ENCODE data around the gene SMIM1.
"Not testable (repeated sequence)": the region's sequence is repeated elsewhere in the genome, so short reads cannot be mapped to it uniquely, and the experiment has no call there.

SMIM1 gene, protein sequence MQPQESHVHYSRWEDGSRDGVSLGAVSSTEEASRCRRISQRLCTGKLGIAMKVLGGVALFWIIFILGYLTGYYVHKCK

DNA sequence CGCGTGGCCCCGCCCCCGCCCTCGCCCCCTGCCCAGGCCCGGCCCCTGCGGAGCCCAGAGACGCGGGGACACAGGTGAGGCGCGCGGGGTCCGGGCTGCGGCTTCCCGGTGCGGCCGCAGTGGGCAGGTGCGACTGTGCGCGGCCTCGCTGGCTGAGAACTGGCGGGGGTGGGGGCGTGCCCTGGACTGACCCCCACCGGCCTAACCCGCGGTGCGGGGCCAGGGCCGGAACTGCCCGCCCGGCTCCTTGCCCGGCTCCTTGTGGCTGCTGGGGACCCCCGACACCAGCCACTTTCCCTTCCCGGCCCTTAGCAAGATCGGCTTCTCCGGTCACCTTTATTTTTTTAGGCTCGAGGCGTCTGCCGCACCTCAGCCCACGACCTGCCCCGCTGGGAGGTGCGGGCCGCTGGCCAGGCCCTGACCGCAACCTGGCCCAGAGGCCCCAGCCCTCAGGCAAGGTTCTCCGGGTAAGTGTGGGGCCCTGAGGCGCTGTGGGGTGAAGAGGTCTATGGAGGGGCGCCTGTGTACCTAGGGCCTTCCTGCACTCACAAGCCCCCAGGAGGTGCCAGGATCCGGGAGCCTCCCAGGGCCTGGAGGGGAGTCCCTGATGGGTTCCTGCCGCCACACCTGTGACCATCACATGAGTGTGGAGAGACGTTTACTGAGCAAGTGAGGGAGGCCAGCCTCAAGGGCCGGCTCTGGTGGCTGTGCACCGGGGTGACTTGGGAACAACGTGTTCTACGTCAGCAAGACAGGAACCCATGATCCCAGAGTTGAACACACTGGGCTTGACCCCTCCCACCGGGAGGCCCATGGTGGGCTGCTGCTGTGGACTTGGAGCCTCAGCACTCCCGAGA, at the start of gene SMIM1:
Gene SMIM1 (plus strand): TSS at position 35 of the 857 bp plus-strand sequence. CDS start 2,625 bp downstream, outside the sequence.
- Mint-ChIP-seq H3K9me3 (no peaks in the 10 kb centered on the region), H3K27me3 (no peaks in the 10 kb centered on the region), H3K4me3 (peak within 1 kb of the TSS; percentile 72), H3K27ac (peak within 1 kb of the TSS; percentile 60), H3K36me3 (ENCODE audit: low read depth) (no peaks in the 10 kb centered on the region), H3K4me1 (peaks cover 19% of the 10 kb centered on the region)
- no peak for DNase-seq
- ATAC-seq = peak; percentile 4

DNA sequence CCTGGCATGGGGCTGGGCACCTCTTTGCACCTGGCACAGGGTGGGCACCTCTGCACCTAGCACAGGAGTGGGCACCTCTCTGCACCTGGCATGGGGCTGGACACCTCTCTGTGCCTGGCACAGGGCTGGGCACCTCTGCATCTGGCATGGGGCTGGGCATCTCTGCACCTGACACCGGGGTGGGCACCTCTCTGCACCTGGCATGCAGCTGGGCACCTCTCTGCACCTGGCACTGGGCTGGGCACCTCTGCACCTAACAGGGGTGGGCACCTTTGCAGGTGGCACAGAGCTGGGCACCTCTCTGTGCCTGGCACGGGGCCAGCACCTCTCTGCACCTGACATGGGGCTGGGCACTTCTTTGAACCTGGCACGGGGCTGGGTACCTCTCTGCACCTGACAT, 49.7 kb upstream of the SMIM1 start:
- no peaks in the 10 kb centered on the region for H3K27me3 Mint-ChIP-seq
- H3K4me3 Mint-ChIP-seq = no peak overlapping the region
- no peaks in the 10 kb centered on the region for H3K9me3 Mint-ChIP-seq
- no peak for DNase-seq
- no peaks in the 10 kb centered on the region for H3K4me1 Mint-ChIP-seq
- no peak for ATAC-seq
- H3K27ac Mint-ChIP-seq = no peak overlapping the region
- no peaks in the 10 kb centered on the region for H3K36me3 Mint-ChIP-seq (ENCODE audit: low read depth)

DNA sequence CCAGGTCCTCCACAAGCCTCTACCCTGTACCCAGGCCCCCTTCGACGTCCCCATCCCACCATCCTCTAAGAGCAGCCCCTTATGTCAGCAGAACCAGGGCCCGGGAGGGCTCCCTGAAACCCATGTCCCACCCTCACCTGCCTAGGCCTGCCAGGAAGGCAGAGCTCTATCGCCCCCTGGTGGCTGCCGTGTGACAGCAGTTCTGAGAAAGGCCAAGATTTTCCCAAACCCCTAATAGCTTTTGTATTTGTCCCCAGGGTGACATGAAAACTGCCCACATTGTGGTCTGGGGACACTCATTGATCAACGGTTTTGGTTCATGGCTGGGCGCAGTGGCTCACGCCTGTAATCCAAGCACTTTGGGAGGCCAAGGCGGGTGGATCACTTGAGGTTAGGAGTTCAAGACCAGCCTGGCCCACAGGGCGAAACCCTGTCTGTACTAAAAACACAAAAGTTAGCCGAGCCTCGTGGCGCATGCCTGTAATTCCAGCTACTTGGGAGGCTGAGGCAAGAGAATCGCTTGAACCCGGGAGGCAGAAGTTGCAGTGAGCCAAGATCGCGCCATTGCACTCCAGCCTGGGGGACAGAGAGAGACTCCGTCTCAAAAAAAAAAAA, 48.0 kb upstream of the SMIM1 start:
- not testable (repeated sequence) for H3K9me3 Mint-ChIP-seq, H3K4me3 Mint-ChIP-seq, H3K27me3 Mint-ChIP-seq

DNA sequence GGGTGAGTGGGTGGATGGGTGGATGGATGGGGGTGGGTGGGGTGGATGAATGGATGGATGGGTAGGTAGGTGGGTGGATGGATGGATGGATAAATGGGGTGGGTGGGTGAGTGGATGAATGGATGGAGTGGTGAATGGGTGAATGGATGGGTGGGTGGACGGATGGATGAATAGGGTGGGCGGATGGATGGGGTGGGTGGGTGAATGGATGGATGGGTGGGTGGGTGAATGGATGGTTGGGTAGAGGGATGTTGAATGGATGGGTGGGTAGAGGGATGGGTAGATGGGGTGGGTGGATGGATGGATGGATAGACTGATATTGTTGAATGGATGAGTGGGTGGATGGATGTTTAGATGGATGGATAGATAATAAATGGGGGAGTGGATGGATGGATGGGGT, 47.2 kb upstream of the SMIM1 start:
- DNase-seq (no peak), ATAC-seq (no peak)
- Mint-ChIP-seq H3K9me3 (no peaks in the 10 kb centered on the region), H3K4me1 (no peaks in the 10 kb centered on the region), H3K4me3 (no peak overlapping the region), H3K36me3 (ENCODE audit: low read depth) (no peaks in the 10 kb centered on the region), H3K27ac (no peak overlapping the region), H3K27me3 (no peaks in the 10 kb centered on the region)

More for the DNA sequence above, 48.0 kb upstream of the SMIM1 start:
- peak; percentile 34 for ATAC-seq
- H3K4me1 Mint-ChIP-seq; H3K36me3 Mint-ChIP-seq (ENCODE audit: low read depth); H3K27ac Mint-ChIP-seq: not testable (repeated sequence)
- DNase-seq = peak; percentile 86

DNA sequence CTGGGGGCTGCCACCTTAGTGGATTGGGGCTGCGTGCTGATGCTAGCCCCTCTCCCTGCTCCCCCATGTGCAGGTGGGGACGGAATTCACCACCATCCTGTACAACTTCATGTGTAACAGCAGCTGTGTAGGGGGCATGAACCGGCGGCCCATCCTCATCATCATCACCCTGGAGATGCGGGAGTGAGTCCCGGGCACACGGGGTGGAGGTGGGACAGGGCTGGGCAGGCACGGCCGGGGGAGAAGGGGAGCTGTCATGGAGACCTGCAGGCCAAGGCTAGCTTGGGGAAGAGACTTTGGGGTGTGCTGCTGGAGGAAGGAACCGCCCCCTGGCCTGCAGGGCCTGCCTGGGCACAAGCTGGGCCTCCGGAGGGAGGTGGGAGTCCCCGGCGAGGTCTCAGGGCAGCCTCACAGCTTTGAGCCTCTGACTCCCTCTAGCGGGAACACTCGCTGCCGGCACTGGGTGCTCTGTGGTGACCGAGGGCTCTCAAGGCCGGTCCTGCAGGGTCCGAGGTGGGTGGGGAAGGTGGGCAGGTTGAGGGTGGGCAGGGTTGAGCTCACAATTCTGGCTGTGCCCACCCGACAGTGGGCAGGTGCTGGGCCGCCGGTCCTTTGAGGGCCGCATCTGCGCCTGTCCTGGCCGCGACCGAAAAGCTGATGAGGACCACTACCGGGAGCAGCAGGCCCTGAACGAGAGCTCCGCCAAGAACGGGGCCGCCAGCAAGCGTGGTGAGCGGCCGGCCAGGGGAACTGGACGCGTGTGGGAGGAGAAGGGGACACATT, 45.3 kb upstream of the SMIM1 start:
- H3K27me3 Mint-ChIP-seq = no peaks in the 10 kb centered on the region
- DNase-seq (peak; percentile 19), ATAC-seq (peak; percentile 38)
- no peak overlapping the region for H3K4me3 Mint-ChIP-seq
- H3K36me3 Mint-ChIP-seq (ENCODE audit: low read depth) = no peaks in the 10 kb centered on the region
- H3K27ac Mint-ChIP-seq = no peak overlapping the region
- H3K9me3 Mint-ChIP-seq = no peaks in the 10 kb centered on the region
- no peaks in the 10 kb centered on the region for H3K4me1 Mint-ChIP-seq

DNA sequence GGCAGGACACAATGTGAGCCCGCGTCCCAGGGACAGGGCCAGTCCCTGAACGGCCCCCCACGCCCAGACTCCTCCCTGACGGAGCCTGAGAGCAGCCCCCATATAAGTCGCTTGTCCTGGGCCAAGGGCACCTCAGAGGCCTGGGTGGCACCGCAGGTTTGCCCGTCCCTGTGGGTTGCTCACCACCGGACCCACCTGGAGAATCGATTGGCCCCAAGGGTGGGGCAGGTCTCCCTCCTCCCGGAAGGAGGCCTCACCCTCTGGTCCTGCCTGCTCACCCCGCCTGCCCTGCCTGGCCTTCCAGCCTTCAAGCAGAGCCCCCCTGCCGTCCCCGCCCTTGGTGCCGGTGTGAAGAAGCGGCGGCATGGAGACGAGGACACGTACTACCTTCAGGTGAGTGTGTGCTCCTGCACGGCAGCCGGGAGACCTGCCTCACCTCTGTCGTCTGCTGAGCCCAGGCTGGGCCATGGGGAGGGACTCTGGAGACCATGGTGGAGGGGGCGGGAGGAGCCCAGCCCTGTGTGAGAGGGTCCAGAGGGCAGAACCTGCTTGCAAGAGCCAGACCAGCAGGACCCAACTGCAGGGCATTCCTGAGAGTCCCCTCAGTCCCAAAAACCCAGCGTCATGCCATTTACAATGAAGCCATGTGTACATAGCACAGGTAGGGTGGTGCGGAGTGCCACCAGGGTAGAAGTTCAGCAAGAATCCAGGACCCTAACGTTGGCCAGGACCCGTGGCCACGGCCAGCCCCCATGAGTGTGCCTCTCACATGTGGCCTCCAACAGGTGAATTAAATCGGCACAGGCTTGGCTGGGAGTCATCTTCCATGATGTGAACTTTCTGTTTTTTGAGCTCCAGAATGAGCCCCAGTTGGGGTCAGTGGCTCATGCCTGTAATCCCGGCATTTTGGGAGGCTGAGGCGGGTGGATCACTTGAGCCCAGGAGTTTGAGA, 44.4 kb upstream of the SMIM1 start:
- Mint-ChIP-seq H3K9me3 (no peaks in the 10 kb centered on the region), H3K4me1 (no peaks in the 10 kb centered on the region), H3K36me3 (ENCODE audit: low read depth) (no peaks in the 10 kb centered on the region), H3K4me3 (no peak overlapping the region), H3K27me3 (no peaks in the 10 kb centered on the region), H3K27ac (no peak overlapping the region)
- no peak for ATAC-seq
- DNase-seq = no peak

DNA sequence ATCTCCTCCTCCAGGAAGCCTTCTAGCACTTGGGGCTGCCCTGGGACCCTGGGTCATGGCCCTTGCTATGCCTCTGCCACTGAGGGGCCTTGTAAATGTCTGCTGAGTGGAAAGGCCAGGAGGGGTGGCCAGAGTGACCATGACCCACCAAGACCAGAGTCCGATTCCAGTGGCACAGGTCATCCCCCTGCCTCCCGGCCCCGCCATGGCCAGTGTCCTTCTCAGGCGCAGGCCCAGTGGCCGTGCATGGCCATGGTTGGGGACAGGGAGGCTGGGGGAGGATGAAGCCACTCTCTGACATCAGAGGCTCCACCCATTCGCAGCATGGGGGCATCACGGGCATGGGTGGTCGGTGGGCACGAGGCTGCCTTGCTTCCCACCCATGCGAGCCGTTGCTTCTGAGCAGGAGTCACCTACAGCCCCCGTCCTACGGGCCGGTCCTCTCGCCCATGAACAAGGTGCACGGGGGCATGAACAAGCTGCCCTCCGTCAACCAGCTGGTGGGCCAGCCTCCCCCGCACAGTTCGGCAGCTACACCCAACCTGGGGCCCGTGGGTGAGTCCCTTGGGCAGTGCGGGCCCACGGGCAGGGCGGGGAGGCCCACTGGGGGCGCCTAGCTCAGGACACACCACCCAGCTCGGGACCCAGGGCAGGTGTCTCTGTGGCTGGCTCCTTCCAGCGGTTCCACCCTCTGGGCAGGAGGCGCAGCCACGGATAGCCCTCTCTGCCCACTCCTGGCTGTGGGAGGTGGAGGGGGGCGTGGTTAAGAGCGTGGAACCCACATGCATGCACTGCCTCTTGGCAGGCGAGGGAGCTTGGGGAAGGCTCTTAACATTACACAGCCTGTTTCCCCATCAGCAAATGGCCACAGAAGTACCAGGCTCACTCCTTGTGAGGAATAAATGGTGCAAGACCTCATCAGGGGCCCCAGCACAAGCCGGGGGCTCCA, 42.7 kb upstream of the SMIM1 start:
- Mint-ChIP-seq H3K27ac (no peak overlapping the region), H3K4me3 (no peak overlapping the region), H3K36me3 (ENCODE audit: low read depth) (no peaks in the 10 kb centered on the region), H3K9me3 (no peaks in the 10 kb centered on the region), H3K27me3 (no peaks in the 10 kb centered on the region), H3K4me1 (no peaks in the 10 kb centered on the region)
- DNase-seq (no peak), ATAC-seq (no peak)

DNA sequence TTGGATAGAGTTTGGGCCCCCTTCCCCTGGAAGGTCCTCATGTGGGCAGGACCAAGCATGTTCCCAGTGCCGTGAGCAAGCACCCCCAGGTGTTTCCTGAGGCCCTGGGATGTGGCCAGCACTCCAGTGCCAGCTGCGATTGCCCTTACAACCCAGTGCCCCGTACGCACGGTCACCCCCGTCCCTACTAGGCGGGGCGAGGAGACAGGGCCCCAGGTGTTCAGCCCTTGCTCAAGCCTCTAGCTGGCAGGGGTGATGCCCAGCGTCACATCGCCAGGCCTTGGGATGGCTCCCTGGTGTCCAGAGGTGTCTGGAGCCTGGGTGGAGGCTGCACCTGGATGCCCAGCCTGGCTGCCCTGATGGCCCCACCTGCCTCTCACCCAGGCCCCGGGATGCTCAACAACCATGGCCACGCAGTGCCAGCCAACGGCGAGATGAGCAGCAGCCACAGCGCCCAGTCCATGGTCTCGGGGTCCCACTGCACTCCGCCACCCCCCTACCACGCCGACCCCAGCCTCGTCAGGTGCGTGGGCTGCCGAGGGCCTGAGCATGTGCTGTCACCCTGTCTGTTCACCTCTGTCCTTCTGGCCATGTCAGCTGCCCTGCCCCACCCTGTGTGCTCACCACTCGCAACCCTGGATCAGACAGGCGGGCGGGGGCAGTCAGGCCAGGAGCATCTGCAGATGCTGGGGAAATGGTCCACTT, 41.9 kb upstream of the SMIM1 start:
- H3K27me3 Mint-ChIP-seq = no peaks in the 10 kb centered on the region
- H3K27ac Mint-ChIP-seq = no peak overlapping the region
- no peak overlapping the region for H3K4me3 Mint-ChIP-seq
- DNase-seq (no peak), ATAC-seq (no peak)
- no peaks in the 10 kb centered on the region for H3K9me3 Mint-ChIP-seq
- H3K36me3 Mint-ChIP-seq (ENCODE audit: low read depth) = no peaks in the 10 kb centered on the region
- H3K4me1 Mint-ChIP-seq = no peaks in the 10 kb centered on the region

DNA sequence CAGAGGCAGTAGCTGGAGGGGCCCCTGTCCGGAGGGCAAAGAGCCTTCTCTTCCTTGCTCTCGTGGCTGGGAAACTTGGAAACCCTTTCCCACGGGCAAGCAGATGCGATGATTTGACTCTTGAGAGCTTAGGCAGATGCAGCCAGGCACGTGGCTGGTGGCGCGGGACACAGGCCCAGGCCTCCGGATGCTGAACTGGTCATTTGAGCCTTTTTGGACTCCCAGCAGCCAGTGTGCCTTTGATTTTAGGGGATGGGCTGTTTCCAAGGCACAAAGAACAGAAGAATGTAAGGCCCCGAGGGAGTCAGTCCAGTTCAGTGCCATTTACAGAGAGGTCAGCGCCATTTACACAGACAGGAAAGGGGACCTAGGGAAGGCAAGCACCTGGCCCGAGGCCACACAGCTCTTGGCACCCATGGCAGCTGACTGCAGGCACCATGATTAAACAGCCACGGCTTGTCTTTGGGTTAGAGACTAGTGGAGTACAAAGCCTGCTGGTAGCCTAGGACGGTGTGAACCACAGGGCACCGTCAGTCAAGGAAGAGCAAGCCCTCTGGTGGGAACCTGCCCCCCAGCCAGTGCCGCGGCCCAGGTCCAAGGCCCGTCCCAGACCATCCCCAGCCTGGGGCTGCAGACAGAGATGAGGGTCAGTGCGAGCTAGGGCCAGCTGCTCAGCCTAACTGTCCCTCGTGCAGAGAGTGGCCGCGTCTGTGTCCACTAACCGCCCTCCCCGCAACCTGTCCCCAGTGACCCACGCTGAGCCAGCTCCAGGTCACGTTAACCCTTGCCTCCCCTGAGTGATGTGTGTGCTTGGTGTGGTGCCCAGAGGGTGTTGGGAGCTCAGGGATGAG, 40.7 kb upstream of the SMIM1 start:
- no peak overlapping the region for H3K4me3 Mint-ChIP-seq
- ATAC-seq = no peak
- no peak for DNase-seq
- H3K9me3 Mint-ChIP-seq = no peaks in the 10 kb centered on the region
- H3K27me3 Mint-ChIP-seq = no peaks in the 10 kb centered on the region
- H3K27ac Mint-ChIP-seq = no peak overlapping the region
- H3K4me1 Mint-ChIP-seq = no peaks in the 10 kb centered on the region
- H3K36me3 Mint-ChIP-seq (ENCODE audit: low read depth) = no peaks in the 10 kb centered on the region

DNA sequence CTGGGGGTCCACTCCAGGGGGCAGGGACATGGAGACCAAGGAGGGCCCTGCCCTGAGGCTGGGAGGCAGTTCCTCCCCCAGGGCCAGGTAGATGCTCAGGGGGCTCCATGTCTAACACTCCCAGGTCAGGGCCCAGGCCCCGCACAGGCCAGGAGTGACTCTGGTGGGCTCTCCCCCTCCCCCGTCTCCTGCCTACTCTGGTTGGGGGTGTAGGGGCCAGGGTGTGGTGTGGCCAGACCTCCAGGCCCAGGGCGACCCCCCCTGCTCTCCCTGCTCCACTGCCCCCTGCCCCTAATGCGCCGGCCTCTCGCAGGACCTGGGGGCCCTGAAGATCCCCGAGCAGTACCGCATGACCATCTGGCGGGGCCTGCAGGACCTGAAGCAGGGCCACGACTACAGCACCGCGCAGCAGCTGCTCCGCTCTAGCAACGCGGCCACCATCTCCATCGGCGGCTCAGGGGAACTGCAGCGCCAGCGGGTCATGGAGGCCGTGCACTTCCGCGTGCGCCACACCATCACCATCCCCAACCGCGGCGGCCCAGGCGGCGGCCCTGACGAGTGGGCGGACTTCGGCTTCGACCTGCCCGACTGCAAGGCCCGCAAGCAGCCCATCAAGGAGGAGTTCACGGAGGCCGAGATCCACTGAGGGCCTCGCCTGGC, 40.0 kb upstream of the SMIM1 start:
- no peaks in the 10 kb centered on the region for H3K9me3 Mint-ChIP-seq
- H3K27me3 Mint-ChIP-seq = no peaks in the 10 kb centered on the region
- DNase-seq = no peak
- no peak for ATAC-seq
- no peaks in the 10 kb centered on the region for H3K36me3 Mint-ChIP-seq (ENCODE audit: low read depth)
- H3K4me1 Mint-ChIP-seq = no peaks in the 10 kb centered on the region
- no peak overlapping the region for H3K27ac Mint-ChIP-seq
- H3K4me3 Mint-ChIP-seq = no peak overlapping the region

DNA sequence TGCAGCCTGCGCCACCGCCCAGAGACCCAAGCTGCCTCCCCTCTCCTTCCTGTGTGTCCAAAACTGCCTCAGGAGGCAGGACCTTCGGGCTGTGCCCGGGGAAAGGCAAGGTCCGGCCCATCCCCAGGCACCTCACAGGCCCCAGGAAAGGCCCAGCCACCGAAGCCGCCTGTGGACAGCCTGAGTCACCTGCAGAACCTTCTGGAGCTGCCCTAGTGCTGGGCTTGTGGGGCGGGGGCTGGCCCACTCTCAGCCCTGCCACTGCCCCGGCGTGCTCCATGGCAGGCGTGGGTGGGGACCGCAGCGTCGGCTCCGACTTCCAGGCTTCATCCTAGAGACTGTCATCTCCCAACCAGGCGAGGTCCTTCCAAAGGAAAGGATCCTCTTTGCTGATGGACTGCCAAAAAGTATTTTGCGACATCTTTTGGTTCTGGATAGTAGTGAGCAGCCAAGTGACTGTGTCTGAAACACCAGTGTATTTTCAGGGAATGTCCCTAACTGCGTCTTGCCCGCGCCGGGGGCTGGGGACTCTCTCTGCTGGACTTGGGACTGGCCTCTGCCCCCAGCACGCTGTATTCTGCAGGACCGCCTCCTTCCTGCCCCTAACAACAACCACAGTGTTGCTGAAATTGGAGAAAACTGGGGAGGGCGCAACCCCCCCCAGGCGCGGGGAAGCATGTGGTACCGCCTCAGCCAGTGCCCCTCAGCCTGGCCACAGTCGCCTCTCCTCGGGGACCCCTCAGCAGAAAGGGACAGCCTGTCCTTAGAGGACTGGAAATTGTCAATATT, 39.3 kb upstream of the SMIM1 start:
- ATAC-seq = no peak
- Mint-ChIP-seq H3K27ac (no peak overlapping the region), H3K4me1 (no peaks in the 10 kb centered on the region), H3K27me3 (no peaks in the 10 kb centered on the region), H3K9me3 (no peaks in the 10 kb centered on the region), H3K4me3 (no peak overlapping the region), H3K36me3 (ENCODE audit: low read depth) (no peaks in the 10 kb centered on the region)
- no peak for DNase-seq
